NOMO-1 (cell line): ENCODE measurements around the gene DOCK2.
"Not testable (repeated sequence)": the region's sequence is repeated elsewhere in the genome, so short reads cannot be mapped to it uniquely, and the experiment has no call there.

Experiments
- DNase-seq, 2 experiments: peaks; one replicate each; lab custom pipeline; 2025; ENCODE audit not compliant: unreplicated experiment in 2 of 2; lab: John Stamatoyannopoulos, UW

Gene DOCK2

GRCh38 chr5:169752566-169752965, 115.5 kb downstream of the DOCK2 start:
- not testable (repeated sequence) for DNase-seq

- DNase-seq, result peak in 1 of 2 experiments; percentile 18
Measured at GRCh38 chr5:169753795-169754194, 116.7 kb downstream of the DOCK2 start.

GRCh38 chr5:169754737-169755136, 117.7 kb downstream of the DOCK2 start:
- no peak for DNase-seq

DNA sequence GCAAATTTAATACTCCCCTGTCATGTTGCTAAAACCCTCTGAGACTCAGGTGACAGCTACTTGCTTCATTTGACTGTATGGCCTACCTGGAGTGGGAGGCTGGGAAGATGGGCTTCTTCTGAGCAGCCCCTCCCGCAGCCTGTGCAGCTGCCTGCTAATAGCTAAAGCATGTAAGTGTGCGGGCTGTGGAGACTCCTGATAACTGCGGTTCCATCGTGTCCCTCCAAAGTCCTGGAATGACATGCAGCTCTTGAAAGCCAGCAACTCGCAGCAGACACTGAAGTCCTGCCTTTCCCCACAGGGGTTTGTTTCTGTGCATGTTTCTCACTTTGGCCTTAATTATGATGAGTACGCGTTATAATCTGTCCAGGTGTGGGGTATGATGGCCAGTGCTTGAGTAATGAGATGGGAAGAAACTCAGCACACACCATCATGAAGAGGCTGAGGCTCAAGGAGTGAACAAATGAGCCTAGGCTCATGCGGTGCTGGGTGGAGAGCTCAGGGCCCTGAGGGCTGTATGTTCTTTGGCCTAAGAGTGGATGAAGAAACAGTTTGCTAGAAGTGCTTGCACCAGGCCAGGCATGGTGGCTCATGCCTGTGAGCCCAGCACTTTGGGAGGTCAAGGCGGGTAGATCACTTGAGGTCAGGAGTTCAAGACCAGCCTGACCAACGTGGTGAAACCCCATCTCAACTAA, 119.1 kb downstream of the DOCK2 start:
- DNase-seq, result no peak

DNA sequence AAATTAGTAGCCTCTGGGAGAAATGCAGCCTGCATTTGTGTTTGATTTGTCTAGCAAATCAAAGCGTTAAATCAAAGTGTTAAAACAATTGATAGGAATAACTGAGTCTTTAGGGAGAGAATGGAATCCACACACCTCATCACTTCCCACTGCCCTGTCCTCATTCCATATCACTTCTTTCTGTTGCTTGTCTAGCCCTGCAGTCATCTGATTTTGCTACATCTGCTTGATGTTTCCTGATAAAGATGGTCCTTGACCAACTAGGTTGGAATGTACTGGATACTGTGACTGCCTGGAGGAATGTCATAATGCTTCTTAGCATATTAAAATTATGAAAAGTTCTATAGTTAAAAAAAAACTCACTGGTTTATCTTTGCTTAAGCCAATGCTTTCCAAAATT, 119.9 kb downstream of the DOCK2 start:
- no peak for DNase-seq

DNA sequence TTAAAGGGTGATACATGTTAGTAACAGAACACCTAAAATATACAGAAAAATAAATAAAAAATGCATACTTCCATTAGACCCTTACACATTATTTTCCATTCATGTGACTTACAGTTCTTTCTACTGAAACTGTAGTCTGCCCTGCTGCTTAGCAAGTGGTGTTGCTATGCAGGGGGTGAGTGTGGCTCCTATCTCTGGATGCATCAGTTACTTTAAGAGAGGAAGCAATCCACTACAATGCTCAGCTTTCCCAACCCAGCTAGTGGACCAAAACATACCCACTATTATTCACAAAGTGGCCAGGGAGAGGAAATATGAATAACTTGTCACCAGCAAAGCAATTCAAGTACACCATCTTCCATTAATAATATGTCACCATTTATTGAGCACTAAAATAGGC, 121.8 kb downstream of the DOCK2 start:
- DNase-seq, result no peak

GRCh38 chr5:169760229-169760628, 123.2 kb downstream of the DOCK2 start:
- no peak for DNase-seq

- no peak for DNase-seq
Measured at GRCh38 chr5:169762338-169763095, 125.4 kb downstream of the DOCK2 start.

GRCh38 chr5:169763376-169764017, 126.4 kb downstream of the DOCK2 start:
- no peak for DNase-seq

- DNase-seq, result no peak
Measured at GRCh38 chr5:169764018-169764378, 126.9 kb downstream of the DOCK2 start.

DNA sequence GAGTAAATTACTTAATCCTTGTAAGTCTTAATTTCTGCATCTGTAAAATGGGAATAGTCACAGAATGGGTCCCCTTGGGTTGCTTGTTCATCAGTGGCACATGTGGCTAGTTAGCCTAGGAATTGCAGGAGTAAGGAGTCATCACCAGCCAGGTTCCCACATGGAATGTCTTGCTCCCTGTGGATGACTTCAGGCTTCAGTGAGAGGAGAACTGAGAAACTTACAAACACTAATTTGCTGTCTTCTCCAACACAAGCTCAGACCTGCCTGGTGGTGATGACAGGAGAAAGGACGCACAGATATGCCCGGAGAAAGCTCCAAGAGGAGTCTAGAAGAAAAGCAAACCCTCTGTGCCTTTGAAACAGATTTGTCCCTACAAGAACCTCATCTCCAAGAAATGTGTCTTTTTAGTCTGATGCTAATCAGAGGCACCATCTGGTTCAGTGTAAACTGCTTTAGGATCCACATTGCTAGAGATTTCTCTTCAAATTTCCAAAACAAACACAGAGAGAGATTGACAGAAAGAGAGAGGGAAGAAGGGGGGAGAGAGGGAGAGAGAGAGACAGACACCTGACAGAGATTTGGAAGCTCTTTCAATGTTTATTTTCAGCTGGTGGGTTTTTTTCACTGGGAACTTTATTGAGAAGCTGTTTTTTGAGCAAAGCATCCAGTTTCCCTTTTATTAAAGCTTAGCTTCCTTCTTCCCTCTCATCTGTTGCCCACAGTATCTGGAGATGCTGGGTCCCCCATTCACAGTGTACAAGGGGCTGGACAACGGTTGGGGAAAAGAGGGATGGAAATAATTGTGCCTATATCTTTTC, 128.3 kb downstream of the DOCK2 start:
- no peak for DNase-seq

- DNase-seq, result not testable (repeated sequence)
Measured at GRCh38 chr5:169766943-169767342, 129.9 kb downstream of the DOCK2 start.

DNA sequence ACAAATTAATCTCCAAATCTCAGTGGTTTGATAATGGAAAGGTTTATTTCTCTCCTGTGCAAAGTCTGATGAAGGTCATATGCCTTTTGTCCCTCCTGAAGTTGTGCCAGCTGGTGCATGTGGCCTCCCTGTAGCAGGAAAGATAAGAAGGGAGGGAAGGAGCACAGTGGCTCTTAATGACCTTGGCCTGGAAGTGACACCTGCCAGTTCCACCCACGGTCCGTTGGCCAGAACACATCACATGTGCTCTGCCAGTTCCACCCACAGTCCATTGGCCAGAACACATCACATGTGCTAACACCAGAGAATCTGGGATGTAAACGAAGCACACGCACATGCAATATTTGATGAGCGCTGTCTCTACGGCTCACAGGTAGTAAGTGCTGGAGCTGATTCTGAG, 130.9 kb downstream of the DOCK2 start:
- no peak for DNase-seq

DNA sequence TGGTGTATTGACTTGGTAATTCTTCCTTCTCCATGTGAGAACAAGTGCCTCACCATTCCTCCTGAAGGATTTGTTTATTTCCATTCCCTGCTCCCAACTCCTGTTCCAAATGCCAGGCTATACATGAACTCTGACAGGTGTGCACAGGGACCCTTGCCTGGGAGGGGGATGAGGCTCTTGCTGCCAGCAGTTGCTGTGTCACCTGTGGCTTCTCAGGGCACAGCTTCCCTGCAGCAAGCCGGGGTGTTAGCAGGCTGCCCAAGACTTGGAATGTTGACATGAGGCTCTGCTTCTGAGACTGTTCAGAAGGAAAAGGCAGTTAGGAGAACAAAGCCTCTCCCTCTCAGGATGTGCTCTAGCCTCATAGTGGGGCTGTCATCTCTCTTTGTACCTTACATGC, 131.3 kb downstream of the DOCK2 start:
- DNase-seq, result no peak

DNA sequence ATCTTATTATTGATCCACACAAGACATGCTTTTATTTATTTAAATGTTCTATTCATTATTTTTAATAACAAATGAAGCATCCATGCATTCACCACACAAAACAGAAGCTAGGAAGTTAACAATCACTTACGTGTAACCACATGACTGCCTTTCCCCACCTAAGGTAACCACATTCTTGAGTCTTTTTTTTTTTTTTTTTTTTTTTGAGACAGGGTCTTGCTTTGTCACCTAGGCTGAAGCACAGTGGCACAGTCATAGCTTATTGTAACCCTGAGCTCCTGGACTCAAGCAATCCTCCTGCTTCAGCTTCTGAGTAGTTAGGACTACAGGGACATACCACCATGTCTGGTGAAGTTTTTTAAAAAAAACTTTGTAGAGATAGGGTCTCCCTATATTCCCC, 133.0 kb downstream of the DOCK2 start:
- DNase-seq, result no peak

- DNase-seq, result no peak
Measured at GRCh38 chr5:169772256-169772655, 135.2 kb downstream of the DOCK2 start.

GRCh38 chr5:169772688-169773087, 135.6 kb downstream of the DOCK2 start:
- DNase-seq, result no peak

- DNase-seq, result no peak
Measured at GRCh38 chr5:169777159-169777558, 140.1 kb downstream of the DOCK2 start.

GRCh38 chr5:169778622-169779596, 141.8 kb downstream of the DOCK2 start:
- DNase-seq, result no peak
